ENCODE measurements around the gene IFT57.
"Not testable (repeated sequence)": the region's sequence is repeated elsewhere in the genome, so short reads cannot be mapped to it uniquely, and the experiment has no call there.

IFT57 gene

DNA sequence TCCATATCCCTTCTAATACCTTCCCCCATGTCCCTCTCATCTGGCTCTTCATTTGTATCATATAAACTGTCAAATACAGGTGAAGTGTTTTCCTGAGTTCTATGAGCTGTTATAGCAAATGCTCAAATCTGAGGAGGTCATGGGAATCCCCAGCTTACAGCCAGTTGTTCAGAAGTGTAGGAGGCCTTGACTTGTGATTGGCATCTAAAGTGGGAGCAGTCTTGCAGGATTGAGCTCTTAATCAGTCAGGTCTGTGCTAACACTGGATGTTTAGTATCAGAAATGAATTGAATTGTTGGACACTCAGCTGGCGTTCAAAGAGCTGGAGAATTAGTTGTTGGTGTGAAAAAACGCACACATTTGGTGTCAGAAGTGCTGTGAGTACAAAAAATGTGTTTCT lies 65.0 kb downstream of the IFT57 start:
- no peak for DNase-seq

DNA sequence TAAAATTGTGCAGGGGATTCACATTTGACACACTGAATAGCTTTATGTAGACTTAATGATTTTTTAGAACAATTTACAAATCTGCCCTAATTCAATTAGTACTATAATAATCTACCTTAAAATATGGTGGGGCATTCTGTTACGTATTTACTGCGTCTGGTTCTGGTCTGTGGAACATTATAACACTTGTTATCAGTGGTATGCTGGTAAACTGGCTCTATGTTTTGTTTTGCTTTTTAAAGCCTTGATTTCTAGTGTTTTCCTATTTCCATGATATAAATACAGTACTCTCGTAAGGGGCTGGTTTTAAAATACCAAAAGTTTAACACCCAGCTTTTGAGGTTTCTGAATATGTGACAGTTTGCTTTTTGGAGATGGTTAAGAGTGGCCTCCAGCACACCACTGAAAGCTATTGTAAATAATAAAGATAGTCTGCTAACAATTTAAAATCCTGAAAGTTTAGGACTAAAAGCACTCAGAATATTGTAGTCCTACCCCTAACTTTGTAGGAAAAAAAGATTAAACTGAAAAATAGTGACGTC lies 65.8 kb downstream of the IFT57 start:
- no peak for DNase-seq

DNA sequence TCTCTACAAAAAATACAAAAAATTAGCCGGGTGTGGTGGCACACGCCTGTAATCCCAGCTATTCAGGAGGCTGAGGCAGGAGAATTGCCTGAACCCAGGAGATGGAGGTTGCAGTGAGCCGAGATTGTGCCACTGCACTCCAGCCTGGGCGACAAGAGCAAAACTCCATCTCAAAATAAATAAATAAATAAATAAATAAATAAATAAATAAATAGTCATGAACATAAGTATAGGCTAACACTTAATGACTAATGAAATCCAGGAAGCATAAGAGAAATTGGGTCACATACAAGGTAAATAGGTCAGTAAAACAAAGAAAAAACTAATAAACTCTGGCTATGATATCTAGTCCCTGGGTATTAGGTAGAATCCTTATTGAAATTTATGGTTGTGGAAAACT lies 66.6 kb downstream of the IFT57 start:
- DNase-seq = not testable (repeated sequence)

DNA sequence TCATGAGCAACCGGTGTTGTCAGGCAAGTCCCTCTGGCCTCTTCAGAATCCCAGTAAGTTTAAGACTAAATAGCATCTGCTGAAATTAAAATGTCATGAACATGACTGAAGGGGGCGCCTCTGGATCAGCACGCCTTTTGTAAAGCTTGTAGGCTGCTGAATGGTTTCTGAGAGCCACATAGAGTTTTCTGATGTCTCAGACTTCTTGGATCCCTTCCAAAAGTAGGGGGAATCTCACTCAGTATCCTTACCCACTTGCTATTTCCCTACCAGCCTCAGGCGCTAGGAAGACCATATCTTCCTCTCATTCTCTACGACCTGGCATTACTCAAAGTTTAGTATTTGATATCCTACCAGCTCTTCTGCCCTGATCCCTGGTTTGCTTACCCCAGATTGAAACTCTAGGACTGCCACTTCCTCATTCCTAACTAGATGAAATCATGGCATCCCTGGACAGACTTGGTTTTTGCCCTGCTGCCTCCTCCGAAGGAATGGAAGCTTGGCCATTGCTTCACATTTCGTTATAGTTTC lies 68.7 kb downstream of the IFT57 start:
- peak; percentile 62 for DNase-seq

DNA sequence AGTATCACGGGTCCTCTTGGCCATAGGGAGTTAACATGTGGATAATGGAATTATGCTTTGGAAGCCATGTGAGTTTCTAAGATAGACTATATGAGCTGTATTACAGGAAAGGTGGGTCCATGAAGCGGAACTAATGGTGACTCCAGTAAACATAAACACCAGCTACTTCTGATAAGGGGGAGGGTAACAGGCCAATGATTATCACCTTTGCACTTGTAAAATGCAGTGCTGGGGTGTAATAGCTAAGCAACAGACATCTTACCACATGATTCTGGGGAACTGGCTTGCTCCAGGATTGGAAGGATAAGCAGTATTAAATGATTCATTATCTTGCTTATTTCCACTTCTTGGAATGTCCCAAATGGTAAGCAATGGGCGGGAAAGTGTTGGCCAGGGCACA lies 70.0 kb downstream of the IFT57 start:
- DNase-seq = no peak

DNA sequence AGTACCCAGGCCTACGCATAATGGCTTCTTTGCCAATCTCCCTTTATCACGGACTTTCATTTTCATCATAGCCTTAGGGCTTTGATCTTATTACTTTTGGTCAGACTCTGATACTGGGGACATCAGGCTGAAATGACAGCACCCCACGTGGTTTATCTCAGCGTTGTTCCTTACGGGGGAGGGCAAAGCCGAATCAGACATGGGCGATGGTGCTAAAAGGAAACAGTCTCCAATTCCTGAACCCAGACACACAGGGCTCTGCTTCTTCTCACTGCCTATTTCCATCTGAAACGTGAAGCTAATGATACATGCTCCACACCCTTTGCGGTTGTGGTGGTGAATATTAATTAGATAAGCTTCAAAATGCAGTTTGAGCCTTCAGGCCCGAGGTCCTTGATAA lies 72.0 kb downstream of the IFT57 start:
- no peak for DNase-seq

DNA sequence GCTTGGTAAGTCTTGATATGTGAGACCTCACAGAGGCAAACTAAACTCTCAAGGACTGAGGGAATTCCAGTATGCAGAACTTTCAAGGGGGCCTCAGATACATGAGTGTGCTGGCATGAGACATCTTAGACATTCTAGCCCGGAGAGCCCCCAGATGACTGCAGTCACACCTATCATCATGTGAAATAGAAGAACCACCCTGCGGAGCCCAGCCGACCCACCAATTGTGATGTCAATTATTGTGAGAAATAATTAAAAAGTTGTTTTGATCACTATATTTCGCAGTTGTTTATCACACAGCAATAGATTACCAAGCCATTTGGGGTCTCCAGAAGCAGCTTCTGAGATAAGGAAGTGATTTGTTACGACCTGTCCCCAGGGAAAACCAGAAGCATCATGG lies 76.1 kb downstream of the IFT57 start:
- no peak for DNase-seq

DNA sequence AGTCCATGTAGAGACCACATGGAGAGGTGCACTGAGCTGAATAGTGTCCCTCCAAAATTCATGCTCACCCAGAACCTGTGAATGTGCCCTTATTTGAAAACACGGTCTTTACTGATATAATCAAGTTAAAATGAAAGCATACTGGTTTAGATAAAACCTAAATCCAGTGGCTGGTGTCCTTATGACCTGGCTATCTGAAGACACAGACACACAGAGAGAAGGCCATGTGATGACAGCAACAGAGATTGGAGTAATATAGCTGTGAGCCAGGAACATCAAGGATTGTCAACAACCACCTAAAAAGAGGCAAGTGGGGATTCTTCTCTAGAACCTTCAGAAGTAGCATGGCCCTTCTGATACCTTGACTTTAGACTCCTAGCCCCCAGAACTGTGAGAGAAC lies 76.6 kb downstream of the IFT57 start:
- DNase-seq = no peak

DNA sequence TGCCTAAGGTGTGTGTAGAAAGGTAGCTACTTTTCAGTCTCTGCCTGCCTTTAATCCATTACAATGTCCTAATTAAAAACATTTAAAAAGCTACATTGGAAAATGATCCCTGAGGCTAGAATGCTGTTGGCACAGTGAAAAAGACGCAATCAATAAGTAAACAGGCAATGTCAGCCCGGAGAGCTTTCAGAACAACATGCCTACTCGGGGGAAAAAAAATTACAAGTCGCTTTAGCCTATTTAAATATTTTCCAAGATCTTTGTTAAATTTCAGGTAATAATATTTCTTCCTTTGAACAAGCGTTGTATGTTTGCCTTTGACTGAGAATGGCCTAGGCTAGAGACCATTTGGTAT lies 84.8 kb downstream of the IFT57 start:
- DNase-seq = no peak

DNA sequence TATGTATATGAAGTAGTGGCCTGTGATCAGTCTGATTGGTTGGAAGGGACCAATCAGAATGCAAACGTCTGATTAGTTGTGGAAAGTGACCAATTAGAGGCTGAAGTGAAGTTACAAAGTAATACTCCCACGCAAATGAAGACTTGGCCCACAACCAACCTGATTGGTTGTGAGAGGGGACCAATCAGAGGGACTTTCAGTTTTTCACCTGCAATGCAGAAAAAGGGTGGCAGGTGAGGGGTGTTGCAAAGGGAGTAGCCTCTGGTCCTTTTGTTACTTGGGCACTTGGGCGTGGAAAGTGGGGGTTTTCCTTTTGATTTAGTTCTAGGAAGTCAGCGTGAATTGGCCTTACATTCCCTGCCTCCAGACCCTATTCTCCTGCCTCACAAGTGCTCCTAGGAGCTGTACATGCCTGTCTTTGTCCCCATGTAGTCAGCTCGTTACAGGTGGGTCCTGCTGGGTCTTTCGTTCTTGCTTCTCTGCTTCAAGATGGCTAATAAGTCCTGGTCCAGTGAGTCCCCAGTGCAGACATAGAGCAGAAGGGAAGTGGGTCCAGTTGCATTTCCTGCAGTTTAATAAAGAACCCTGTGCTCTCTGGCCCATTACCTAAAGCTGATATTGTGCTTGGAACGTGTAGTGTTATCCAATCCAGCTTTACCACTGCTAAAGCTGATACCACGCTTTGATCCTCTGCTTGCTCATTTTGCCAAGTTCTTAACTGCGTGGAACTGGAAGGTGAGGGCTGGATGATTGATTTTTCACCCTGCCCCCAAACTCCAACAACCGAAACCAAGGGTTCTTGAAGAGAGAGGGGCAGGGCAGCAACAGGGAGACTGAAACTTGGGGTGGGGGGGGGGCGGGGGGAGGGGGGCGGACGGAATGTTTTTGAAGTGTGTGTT lies 85.4 kb downstream of the IFT57 start:
- no peak for DNase-seq

DNA sequence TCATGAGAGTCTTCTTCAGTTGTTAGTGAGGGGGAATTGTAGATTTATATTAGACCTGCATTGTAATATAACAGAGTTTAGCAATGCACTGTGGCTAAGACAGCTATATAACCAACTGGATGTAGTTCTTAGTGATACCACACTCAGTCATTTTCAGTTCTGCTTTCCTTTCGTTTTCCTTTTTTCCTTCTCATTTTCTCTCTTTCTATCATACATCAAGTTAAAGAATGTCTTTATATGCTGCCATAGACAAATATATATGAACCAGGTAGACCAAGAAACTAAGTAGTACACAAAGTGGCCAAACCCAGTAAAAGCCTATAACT lies 87.7 kb downstream of the IFT57 start:
- no peak for DNase-seq

DNA sequence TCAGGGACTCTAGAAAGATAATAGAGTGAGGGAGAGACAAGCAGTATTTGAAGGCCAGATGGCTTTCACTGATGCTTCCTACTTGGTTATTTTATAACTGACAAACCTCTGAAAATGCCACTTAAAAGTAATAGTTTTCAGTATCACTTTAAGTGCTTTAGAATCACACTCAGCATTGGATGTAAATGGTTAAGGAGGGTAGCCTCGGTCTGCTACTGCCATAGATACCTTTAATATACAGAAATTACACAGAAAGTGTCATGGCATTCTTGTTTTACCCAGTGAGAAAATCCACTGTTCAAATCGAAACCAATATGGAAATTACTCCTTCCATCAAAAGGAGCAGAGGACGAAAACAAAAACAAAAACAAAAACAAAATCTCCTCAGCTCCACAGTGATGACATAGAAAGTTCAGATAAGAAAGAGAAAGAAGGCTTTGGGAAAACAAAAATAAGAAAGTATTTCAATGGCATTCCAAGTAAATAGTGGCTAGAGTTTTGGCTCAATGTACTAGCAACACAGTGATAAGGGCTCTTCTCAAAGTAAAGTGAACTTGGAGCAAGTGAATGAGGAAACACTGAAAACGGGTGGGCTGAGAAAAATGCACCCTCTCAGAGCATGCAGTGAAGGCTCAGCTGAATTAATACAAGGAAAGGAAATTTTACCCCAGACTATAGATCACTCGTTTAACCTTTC lies 88.2 kb downstream of the IFT57 start:
- DNase-seq = no peak

DNA sequence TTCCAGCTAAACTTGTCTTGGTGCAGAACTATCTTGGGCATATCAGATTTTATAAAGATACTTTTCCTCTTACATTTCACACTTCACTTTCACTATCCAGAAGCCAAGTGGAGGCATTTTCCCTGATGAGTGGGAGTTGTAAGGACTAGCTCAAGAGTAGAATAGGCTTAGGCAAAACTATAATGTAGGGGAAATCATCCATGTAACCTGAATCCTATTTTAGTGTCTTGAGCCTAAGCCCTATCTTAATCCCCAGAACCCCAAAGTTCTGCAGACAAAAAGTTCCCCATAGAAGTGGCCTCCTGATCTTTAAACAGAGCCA lies 89.2 kb downstream of the IFT57 start:
- DNase-seq = no peak

DNA sequence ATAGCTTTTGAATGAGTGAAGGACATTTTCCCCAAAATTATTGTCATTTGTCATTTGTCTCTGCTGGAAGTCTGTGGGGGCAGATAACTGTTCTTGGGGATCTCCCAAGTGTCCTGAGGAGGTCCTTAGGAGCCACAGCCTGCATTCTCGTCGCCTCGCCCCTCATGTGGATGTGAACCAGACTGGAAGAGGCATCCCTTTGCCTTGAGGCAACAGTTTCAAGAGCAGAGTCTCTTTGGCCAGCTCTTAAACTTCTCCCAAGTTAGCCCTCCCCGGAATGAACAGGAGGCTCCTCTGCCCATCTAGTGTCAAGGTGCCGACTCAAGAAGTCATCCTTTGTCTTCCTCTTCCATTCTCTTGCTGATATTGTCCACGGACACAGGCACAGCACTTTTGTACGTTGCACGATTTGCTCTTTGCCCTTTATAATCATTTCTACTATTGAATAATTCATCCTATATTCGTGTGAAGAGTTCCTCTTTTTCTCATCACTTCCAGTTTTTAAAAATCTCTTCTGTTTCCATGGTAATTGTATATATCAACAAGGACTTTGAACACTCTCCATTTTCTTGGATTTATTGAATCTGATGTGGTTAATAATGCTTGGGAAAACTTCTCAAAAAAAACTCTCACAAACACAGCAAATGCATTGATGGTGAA lies 90.6 kb downstream of the IFT57 start:
- DNase-seq = no peak

DNA sequence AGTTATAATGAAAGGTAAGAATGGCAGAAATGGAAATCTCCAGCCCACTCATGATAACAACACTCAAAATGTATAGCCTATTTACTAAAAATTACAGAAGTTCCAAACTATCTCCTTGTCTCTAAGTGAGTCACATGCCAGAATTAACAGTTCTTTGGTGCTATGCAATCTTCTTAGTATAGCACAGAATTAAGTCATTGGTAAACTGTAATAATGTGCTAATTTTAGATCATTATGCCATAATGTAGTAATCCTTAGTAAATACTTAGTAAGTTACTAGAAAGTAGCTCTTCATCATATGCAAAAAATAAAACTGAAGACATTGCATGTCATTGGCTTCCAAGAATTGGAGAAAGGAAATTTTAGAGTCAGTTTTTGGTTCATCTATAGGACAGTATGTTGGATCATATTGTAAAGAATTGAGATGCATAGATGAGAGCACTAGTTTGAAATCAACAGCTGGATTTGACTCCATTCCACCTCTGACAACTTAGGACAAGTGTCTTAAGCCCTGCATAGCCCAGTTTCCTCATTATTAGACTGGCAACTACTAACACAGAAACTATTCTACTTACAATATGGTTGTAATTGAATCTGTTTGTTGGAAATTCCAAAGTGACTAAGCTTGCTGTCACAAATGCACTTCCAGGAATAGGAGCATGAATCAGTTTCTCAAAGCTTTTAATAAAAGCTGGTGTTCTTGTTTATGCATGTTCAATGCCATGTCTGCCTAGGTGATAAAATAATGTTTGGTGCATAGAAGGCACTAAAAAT lies 91.3 kb downstream of the IFT57 start:
- DNase-seq = no peak

DNA sequence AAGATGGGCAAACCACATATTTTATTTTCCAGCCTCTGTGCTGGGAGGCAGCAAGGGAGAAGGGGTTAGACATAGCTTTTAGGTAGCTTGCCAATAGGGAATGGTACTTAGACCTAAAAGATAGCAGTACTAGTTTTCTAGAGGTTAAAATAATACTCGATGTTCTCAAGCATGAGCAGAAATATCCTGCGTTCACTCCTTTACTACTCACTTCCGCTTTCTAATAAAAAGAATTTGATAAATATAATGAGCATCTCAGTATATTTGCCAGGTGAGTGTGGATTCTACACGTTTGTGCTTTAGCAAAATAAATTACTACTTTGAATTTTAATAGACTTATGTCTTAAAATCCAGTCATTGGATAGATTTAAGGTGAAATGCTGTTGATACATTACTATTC lies 92.0 kb downstream of the IFT57 start:
- no peak for DNase-seq

DNA sequence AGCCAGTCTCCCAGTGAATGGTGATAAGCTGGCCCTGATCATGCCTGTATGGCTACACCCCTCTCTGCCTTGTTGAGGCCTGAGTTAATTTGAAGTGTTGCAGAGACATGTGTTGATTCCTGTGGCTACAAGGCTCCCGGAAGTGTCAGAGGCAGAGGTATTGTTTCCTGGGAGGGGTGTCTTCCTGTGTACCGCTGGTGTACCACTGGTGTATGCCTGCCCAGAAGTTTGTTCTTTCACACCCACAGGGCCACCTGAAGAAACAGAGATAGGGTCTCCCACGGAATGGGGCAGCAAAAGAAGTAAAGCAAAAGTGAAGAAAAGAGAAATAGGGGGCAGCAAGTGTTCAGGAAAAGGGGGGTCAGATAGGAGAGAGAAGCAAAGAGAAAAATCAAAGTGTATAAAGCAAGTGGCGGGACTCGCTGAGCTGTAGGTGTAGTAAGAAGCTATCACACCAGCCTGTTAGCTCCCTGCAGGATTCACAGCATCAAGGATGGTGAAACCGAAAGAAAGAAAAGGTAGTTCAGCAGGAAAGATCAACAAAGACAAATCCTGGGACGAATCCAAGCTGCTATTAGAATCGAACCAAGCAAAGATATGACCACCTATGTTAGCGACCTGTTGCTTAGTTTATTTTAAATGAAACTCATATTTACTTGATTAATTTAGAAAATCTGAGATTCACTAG lies 94.8 kb downstream of the IFT57 start:
- no peak for DNase-seq

DNA sequence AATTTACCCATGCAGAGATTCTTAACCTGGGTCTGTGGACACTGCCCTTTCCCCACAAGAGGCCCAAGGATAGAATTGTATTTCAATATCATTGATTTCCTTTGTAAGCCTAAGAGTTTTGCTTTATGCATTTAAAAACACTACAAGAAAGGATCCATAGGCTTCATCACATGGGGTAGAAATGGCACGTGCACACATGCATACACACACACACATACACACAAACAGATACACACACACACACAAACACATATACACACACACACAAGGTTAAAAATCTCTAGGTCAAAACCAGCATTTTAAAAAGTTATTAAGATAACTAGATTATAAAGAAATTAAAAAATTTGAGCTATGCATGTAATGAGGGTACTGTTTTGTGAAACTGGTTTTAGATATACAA lies 95.9 kb downstream of the IFT57 start:
- no peak for DNase-seq

DNA sequence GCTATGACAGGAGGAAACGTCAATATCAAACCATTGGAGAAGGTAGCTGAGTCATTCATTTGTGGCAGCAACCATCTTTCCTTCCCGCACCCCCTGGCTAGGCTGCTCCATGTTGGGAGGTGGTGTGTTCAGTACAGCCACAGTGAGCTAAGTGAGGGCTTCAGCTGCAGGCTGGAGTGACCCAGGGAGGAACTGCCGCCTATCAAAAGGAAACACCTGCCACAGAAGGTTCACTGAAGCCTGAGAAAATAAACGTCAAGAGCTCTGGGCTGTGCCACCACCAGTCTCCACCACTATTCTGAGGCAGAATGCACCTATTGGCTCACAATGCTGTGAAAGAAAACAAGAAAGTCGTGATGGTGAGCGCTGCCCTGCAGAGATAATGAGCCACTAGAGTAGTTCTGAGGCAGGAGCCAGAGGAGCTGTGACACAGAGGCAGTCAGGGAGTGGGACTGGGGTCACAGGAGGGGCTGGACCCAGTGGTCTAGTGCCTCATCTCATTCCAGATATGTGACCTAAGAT lies 96.6 kb downstream of the IFT57 start:
- peak; percentile 42 for DNase-seq

DNA sequence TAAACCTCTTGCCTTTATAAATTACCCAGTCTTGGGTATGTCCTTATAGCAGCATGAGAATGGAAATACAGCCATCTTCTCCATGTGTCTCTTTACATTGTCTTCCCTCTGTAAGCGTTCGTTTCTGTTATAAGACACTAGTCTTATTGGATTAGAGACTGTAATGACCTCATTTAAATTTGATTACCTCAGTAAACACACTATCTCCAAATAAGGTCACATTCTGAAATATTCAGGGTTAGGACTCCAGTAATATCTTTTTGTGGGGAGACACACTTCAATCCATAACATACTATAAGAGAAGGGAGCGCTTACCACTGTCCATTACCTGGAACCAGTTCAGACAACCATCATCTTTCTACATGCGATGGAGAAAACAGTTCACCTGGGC lies 97.1 kb downstream of the IFT57 start:
- DNase-seq = no peak

DNA sequence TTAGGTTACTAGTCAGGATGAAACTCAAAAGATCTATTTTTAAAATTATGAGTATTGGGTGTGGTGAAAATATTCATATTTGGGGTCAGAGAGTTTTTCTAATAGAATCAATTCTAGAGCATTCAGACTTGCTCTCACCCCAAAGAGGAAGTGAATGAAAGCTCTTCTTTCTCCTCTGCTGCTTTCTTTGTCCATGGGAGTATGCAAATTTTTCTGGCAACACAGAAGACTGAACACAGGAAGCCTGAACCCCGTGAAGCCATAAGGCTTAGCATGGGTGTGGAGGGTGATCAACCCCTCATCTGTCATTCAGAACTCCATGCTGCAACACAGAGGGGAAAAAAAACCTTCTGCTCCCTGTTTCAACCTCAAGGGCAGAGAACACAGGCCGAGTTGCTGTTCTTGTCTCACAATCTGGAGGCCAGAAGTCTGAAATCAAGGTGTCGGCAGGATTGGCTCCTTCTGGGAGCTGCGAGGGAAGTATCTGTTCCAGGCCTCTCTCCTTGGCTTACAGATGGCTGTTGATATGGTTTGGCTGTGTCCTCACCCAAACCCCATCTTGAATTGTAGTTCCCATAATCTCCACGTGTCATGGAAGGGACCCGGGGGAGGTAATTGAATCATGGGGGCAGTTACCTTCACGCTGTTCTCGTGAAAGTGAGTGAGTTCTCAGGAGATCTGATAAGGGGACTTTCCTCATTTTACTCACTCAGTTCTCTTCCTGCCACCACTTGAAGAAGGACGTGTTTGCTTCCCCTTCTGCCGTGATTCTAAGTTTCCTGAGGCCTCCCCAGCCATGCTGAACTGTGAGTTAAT lies 97.7 kb downstream of the IFT57 start:
- DNase-seq = no peak
